ENCODE measurements around the gene STAMBP.
"Not testable (repeated sequence)": the region's sequence is repeated elsewhere in the genome, so short reads cannot be mapped to it uniquely, and the experiment has no call there.

Gene STAMBP

DNA sequence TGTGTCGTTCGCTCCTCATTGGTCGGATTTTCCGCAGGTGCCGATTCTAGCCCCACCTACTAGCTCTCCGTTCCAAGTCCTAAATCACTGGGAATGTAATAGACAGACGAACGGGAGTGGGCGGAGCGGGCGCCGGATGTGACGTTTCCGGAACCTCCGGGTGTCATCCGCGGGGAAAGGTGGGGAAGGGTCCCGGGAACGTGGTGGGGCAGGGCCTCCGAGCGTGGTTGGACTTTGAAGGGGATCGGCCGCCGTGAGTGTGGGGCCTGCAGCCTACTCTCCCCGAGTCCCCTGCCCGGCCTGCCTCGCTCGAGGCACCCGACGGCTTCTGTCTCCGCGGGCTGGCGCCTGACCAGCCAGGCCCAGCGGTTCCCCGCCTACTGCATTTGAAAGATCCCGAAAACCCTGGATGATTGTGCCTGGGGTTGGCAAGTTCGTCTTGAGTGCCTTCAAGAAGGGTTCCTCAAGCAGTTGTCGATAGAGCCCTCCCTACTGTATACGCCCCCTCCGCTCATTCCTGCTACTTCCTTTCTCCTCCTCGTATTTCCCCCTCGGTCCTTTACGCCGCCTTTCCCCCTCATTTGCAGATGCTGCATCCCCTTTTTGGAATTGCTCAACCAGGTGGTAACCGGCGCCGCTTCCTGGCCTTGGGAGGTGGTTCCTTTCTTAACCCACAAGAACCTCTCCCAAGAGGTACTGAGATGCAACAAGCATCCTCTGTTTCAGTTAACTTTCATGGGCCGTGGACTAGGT is at the start of gene STAMBP:
Gene STAMBP (plus strand): TSS at position 144 of the 753 bp plus-strand sequence. CDS start 1,896 bp downstream, outside the sequence.
- DNase-seq: peak; percentile 97

DNA sequence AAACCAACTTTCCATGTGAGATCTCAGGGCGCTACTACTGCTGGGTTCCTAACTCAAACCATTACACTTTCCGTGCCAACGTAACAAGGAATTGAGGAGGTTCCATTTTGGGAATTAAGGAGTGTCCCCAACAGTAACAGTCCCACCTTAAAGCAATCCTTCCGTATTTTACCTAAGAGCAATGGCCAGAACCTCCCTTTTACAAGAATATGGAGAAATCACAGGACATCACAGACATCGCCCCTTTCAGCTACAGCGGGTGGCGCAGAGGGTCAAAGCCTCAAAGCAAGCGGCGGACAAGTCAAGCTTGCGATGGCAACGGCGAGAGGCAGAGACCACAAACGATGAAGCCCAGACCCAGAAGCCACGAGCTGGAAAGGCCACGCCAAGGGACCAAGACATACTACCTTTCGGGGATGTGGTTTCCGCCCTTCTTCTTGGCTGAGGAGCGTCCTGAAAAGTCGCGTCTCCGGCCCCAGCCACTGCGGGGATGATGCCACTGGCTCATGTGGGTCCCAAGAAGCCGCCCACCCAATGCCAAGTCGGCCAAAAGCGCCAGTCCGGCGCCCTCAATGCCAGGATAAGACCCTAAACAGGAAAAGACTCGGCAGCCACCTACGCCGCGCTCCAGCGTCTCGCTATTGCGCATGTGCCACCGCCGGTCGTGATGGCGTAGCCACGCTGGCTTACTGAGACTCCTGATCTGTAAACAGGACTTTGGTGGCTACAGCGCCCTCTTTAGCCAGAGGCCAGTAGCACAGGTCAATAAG is 49.1 kb upstream of the STAMBP start, which contains the start of gene DUSP11:
Gene DUSP11 (minus strand): TSS at position 637 of the 770 bp plus-strand sequence. CDS start 129 bp downstream, at position 508.
- DNase-seq: peak; percentile 83

DNA sequence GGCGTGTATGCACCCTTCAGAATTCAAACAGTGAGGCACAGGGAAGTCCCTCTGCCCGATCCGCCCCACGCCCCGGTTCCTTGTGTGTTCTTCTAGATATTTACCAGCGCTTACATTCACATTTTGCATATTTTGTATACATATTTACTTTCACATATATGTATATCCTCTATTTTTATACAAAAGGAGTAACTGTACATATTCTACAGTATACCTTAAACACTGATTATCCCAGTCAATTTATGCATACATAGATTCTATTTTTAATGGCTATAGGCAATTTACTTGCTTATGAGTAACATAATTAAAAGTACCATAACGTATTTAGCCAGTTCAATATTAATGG is 48.6 kb upstream of the STAMBP start:
- DNase-seq: no peak

DNA sequence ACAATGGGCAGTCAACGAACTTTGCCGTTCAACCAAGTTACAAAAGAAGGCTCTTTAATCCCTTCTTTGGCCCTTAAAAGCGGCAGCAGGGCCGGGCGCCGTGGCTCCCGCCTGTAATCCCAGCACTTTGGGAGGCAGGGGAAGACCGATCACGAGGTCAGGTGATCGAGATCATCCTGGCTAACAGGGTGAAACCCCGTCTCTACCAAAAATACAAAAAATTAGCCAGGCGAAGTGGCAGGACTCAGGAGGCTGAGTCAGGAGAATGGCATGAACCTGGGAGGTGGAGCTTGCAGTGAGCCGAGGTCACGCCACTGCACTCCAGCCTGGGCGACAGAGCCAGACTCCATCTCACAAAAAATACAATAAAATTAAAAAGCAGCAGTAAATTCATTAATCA is 45.4 kb upstream of the STAMBP start:
- DNase-seq: not testable (repeated sequence)

DNA sequence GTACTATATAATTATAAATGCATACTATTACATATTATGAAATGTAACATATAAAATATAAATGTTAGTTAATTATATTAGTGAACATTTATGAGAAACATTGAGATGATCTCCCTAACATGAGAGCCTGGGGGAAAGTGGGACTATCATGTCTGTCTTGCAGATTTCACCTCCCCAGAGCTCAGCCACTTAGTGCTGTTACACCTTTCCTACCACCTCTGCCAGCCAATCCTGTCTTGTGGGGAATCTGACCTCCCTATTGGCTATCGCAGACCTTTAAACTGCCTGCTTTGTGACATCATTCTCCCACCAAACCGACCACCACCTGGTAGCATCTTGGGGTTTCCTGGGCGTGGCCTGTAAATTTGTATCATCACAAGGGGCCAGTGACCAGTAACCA is 44.9 kb upstream of the STAMBP start, which contains the start of gene C2orf78:
Gene C2orf78 (plus strand): TSS at position 301 of the 400 bp plus-strand sequence. CDS start 127 bp downstream, outside the sequence.
- DNase-seq: not testable (repeated sequence)

DNA sequence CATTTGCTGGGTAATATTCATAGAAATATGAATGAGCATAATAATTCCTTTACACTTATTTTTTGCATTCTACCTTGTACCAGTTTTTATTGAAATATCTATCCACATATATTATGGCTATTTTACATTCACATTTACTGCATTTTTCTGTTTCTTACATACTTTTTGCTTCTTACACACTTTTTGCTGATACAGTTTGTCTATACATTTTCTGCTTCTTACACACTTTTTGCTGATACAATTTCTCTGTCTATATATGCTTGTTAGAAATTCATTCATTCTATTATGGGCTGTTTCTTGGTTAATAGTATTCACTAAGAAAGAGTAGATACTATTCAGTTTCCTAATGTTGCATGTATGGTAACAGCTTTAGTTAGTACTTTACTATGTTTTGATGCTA is 16.9 kb upstream of the STAMBP start:
- DNase-seq: no peak

DNA sequence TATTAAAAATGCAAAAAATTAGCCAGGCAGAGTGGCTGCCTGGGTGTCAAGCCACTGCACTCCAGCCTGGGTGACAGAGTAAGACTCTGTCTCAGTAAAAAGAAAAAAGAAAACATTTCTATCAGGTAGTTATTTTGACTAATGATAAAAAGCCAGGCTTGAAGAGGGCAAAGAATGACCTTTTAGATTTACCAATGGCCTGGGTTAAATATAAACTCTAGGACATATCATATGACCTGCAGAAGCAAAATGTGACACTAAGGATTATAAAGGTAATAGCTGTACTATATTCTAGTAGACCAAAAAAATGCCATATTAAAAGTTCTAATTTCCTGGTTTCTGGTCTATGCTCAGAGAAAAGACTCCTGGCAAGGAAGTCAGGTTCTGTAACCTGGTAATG is 16.1 kb upstream of the STAMBP start:
- no peak for DNase-seq

DNA sequence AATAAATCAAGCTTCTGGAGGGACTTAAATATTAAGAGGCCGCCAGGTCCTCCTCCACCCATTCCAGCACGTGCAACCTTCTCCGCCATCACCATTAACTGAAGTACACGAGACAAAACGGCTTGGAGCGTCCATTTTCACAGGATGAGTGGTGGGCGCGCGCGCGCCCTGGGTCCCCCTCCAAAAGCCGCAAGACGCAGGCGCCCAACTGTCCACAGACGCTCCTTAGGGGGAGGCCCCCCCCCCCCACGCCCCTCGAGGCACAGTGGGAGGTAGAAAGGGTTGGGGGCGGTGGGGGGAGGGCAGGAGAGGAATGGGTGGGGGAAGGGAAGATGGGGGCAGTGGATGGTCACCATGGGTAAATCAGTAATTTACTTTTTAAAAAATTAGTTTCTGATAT is 10.5 kb upstream of the STAMBP start:
- no peak for DNase-seq

DNA sequence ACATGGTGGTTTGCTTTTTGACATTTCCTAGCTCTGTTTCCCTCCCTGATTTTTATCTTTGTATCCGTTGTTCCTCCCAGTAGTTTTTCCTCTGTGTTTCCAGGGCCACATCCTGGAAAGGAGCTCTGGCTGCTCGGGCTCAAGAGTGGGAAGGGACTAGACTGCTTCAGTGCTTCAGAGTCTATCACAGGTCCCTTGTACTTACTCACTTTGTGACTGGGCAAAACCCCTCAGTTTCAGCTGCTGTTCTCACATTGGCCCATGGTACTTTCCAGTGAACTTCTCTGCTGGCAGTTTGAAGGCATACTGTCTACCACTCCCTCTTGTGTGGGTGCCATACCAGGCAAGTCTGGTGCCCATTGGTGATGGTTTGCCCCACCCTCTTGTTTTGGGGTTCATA is 7.5 kb upstream of the STAMBP start:
- no peak for DNase-seq

DNA sequence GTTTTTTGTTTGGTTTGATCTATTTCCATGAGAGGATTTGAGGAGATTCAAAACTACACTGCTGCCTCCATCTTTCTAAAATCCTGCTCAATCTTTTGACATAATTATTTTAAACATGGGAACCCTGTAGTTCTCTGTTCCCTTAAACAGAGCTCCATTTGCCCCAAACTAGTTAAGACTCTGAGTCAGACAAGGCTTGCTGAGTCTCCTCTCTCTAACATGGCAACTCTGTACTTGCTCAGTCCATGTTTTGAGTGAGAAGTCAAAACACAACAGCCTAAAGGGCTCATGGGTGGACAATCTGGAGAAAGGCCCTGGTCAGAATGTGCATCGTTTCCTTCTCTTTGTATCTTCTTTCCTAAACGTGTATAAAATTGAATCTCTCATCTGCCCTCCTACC is 7.1 kb upstream of the STAMBP start:
- DNase-seq: no peak

DNA sequence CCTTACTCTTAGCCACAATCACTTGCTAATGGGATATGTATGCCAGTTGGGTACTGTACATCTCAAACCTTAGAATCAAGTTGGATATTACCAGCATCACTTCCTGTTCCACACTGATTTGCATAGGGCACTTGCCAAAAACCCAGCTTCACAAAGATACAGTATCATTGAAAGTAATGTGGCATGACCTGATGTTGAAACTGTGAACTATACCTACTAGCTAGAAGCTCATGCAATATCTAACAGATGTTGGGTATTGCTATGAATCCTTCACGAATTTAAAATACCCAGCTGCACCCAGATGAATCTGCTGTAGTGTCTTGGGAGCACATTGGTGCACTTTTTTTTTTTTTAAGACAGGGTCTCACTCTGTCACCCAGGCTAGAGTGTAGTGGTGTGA is 6.5 kb upstream of the STAMBP start:
- DNase-seq: no peak

DNA sequence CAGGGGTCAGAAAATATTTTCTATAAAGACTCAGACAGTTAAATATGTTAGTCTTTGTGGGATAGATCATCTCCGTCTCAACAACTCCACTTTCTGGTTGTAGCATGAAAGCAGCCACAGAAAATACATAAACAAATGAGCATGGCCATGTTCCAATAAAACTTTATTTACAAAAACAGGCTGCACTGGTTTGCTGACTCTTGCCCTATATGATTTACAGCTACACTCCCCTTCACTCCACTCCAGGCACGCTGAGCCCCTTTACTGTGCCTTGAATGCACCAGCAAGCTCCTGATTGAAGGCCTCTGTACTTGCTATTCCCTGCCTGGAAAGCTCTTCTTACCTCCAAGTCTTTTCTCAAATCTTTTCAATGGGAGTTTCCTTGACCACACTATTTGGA is 5.8 kb upstream of the STAMBP start:
- no peak for DNase-seq

DNA sequence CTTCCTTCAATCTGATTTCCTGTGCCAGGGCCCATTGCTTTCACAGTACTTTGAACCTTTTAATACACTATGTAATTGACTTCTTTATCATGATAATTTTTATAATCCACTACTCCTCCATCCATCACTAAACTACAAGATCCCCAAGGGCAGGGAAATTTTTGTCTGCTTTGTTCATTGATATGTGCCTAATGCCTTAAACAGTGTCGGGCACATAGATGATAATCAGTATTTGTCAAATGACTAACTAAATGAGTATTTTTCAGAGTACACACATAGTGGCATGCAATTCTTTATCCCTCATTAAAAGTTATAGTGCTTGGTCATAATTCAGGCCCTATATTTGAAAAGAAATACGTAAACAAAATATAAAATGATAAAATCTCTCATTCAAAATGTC is 5.3 kb upstream of the STAMBP start:
- DNase-seq: no peak

DNA sequence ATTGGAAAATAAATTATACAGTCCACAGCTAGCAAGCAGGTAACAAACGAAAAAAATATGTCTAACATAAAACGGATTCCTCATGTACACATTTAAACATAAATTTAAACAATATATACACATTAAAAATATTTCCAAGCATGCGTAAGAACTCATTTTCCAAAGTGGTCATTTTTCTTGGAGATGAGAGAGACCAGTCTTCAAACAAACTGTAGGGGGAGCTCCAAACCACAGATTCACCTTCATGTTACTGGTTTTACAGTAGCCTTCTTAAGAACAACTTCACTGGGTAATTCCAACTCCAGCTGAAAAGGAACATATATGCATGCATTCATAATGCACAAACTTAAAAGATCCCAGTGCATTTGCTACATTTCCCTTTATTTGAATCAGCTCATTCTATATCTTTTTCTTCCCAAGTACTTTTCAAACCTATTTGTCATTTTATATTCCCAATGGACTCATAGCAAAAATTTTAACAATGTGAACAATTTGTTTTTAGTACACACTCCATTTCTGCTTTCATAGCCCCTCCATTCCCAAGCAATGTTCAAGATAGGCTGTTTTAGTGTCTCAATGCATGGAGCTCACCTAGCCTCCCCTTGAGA is 4.7 kb upstream of the STAMBP start:
- peak; percentile 58 for DNase-seq

DNA sequence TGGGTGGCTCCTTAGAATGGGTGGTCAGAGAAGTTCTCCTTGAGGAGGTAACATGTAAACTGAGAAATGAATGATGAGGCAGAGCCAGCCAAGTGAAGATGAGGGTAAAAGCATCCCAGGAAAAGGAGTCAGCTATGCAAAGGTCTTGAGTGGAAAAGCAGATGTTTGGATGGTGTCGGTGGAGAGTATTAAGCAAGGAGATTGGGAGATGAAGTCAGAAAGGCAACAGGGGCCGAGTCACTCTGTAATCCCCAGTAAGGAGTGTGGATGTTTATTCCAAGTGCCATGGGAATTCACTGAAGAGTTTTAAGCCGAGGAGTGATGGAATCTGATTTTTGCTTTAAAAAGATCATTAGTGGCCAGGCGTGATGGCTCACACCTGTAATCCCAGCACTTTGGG is 3.4 kb upstream of the STAMBP start:
- DNase-seq: no peak

DNA sequence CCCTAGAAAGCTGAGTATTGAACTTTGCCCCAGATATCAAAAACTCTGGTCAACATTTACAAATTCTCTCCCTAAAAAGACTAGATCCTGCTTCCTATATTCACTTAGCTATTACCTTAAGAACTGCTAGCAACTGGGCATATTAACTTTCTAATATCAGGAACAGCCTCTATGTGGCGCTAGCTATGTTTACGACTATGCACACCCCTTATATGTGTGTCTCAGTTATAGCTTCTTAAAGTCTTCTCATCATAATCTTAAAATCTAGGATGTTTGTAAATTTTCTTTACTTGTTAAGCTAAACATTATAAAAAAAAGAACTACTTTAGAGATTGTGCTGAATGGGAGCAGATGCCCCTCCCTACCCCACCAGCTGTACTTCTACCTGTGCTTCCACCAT is 1.7 kb upstream of the STAMBP start:
- DNase-seq: no peak

DNA sequence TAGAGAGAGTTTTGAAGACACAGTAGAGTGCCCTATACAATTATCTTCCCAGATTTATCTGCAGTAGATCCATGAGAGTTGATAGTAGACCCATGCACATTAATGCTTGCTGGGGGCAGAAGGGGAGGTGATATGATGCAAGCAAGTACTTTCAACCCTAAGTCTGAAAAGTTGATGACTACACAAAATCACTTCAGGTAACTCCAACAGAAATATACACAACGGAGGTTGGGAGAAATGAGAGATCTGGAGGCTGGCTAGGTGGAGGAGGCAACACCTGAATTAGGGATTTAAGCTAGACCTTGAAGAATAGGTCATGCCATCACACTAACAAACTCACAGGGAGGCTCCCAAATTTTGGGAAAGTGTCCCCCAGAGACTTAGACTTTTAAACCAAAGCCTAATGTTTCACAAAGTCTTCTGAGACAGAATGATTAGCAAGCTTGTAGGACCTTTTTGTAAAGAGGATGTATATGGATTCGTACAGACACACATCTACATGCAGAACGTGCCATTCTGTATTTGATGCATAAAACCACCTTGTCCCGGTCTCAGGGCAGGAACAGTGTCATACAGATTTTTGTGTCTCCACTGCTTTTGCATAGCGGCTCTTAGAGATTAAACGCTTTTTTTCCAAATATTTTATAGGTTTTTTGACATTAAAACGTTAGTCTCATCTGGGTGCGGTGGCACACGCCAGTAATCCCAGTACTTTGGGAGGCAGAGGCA is 937 bp upstream of the STAMBP start:
- no peak for DNase-seq

DNA sequence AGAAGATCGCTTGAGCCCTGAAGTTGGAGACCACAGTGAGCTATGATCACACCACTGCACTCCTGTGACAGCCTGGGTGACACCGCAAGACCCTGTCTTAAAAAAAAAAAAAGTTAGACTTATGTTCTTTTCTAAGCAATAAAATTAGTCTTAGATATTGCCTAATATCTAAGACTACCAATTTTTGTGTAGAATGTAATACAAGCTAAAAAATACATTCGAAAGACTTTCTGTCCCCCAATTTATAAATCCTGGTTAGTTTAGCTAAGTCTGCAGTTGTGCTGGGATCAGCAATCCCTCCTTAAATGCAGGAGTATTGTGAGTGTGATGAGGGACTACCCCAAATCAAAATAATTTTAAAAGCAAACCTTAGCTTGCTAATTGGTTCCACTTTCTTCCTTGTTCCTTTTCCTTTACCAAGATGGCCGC is 358 bp upstream of the STAMBP start:
- DNase-seq: no peak

DNA sequence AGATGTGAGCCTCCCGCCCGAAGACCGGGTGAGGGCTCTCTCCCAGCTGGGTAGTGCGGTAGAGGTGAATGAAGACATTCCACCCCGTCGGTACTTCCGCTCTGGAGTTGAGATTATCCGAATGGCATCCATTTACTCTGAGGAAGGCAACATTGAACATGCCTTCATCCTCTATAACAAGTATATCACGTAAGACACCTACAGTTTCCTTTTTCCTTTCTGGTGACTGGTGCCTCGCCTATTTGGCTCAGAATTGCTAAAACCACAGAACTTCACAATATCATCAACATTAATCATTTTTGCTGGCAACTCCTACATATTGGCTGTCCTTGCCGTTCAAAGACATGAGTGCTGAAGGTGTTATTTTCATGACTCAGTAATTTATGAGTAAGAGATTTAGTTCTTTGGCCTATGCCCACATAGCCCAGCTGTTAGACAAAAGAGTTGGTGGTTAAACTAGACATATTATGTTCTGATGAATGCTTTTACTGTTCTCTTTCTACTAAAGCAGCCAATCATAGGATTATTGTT is 2.2 kb downstream of the STAMBP start:
- DNase-seq: no peak

DNA sequence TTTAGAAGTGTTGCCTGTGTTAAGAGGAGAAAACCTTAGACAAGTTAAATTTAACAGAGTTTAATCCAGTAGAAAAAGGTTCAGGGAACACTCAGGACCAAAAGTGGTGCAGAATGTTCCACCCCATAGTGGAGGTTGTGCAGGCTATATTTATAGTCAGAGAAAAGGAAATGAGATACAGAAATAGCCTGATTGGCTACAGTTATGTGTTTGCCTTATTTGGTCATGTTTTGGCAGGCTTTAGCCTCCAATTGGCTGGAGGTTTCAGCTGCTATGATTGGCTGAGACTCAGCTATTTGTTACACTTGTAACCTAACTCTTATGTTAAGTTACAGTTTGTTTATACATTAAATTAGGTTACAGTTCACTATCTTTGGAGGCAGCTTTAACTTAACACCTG is 4.2 kb downstream of the STAMBP start:
- peak; percentile 11 for DNase-seq

DNA sequence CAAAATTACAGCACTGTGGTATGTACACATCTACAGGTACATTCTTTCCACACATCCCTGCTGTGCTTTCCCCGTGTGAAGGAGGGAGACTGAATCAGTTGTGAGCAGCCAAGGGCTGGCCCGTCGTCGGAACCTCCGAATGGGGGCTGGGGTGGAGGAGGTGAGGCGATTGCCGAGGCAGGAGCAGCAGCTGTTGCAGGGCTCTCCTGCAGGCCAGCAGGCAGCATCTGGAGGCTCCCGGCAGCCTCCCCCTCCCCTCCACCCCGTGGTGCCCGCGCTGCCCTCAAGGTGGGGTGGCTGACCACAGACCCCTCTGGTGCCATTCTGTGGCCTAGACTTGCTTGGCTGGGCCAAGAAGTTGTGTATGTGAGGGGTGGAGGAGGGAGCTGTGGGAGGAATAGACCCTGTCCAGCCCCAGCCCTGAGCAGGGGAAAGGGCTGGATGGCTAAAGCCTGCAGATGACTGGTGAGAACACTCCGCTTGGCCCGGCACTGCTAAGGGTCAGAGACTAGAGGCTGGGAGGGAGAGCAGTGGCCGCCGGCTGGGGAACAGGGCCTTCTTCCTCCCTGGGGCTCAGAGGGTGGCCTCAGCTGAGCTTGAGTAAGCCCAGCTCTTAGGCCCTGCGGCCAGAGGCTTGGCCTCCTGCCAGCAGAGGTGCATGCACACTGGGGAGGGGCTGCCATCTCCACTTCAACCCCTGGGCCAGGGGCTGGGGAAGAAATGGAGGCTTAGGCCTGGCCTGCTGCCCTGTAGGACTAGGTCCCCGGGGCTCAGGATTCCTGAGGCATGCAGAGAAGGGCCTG is 7.6 kb downstream of the STAMBP start:
- no peak for DNase-seq

Measured in NCI-H2171 (cell line).